Measurements from ENCODE around the gene RAB12.

Gene RAB12

GRCh38 chr18:8629602-8630001, 20.4 kb downstream of the RAB12 start:
- no peak for DNase-seq
- no CpG with 5 or more reads among the region's 3 CpGs for WGBS (ENCODE audit: extremely low coverage, insufficient coverage, low lambda C conversion rate)

GRCh38 chr18:8630546-8630945, 21.3 kb downstream of the RAB12 start:
- Histone ChIP-seq H2BK15ac (replicated peaks; ENCODE audit: low read depth) (no peak overlapping the region), H3K79me2 (ENCODE audit: control insufficient read depth, insufficient read depth, low read length) (peaks cover 49% of the 10 kb centered on the region), H4K5ac (ENCODE audit: low read length) (no peak overlapping the region), H3K27me3 (ENCODE audit: insufficient read depth, low read length, poor library complexity) (no peaks in the 10 kb centered on the region), H3K23ac (ENCODE audit: low read length) (no peak overlapping the region), H2AK5ac (ENCODE audit: low read length) (no peak overlapping the region), H3K79me1 (ENCODE audit: low read length) (peaks cover 19% of the 10 kb centered on the region), H4K8ac (ENCODE audit: low read depth, low read length) (no peak overlapping the region), H3K18ac (ENCODE audit: low read length) (no peak overlapping the region), H3K56ac (ENCODE audit: low read length) (no peak overlapping the region), H2BK120ac (ENCODE audit: low read depth, low read length) (no peak overlapping the region), H3K9ac (ENCODE audit: low read length) (no peak overlapping the region), H3K4me3 (ENCODE audit: low read length) (no peak overlapping the region), H3K4me2 (ENCODE audit: low read length) (no peak overlapping the region), H3K36me3 (ENCODE audit: control insufficient read depth, insufficient read depth, low read length) (peaks cover 5% of the 10 kb centered on the region), H3K27ac (ENCODE audit: low read depth, low read length) (no peak overlapping the region), H3K4me1 (ENCODE audit: control insufficient read depth, low read depth, low read length) (peaks cover 9% of the 10 kb centered on the region), H3K4ac (ENCODE audit: low read depth, low read length) (no peak overlapping the region), H2BK5ac (ENCODE audit: low read length) (no peak overlapping the region)
- no CpG with 5 or more reads among the region's 2 CpGs for WGBS (ENCODE audit: extremely low coverage, insufficient coverage, low lambda C conversion rate)
- DNase-seq = no peak

More at GRCh38 chr18:8629602-8630001, 20.4 kb downstream of the RAB12 start:
- peaks cover 19% of the 10 kb centered on the region for H3K79me1 ChIP-seq (ENCODE audit: low read length)
- H2BK15ac ChIP-seq (replicated peaks; ENCODE audit: low read depth) = no peak overlapping the region
- peaks cover 3% of the 10 kb centered on the region for H3K36me3 ChIP-seq (ENCODE audit: control insufficient read depth, insufficient read depth, low read length)
- H4K8ac ChIP-seq (ENCODE audit: low read depth, low read length) = no peak overlapping the region
- H3K56ac ChIP-seq (ENCODE audit: low read length) = no peak overlapping the region
- H3K4me2 ChIP-seq (ENCODE audit: low read length) = no peak overlapping the region
- H3K27me3 ChIP-seq (ENCODE audit: insufficient read depth, low read length, poor library complexity) = no peaks in the 10 kb centered on the region
- no peak overlapping the region for H3K27ac ChIP-seq (ENCODE audit: low read depth, low read length)
- no peak overlapping the region for H3K23ac ChIP-seq (ENCODE audit: low read length)
- no peak overlapping the region for H2BK120ac ChIP-seq (ENCODE audit: low read depth, low read length)
- H3K4me3 ChIP-seq (ENCODE audit: low read length) = no peak overlapping the region
- H3K79me2 ChIP-seq (ENCODE audit: control insufficient read depth, insufficient read depth, low read length) = peaks cover 58% of the 10 kb centered on the region
- no peak overlapping the region for H3K18ac ChIP-seq (ENCODE audit: low read length)
- H3K4ac ChIP-seq (ENCODE audit: low read depth, low read length) = no peak overlapping the region
- H3K4me1 ChIP-seq (ENCODE audit: control insufficient read depth, low read depth, low read length) = peaks cover 12% of the 10 kb centered on the region
- H2AK5ac ChIP-seq (ENCODE audit: low read length) = no peak overlapping the region
- no peak overlapping the region for H4K5ac ChIP-seq (ENCODE audit: low read length)
- H2BK5ac ChIP-seq (ENCODE audit: low read length) = no peak overlapping the region
- no peak overlapping the region for H3K9ac ChIP-seq (ENCODE audit: low read length)

- Histone ChIP-seq H3K36me3 (ENCODE audit: control insufficient read depth, insufficient read depth, low read length) (peaks cover 5% of the 10 kb centered on the region), H4K5ac (ENCODE audit: low read length) (no peak overlapping the region)
These were observed 22.0 kb downstream of the RAB12 start for GRCh38 chr18:8631265-8631664.

GRCh38 chr18:8632386-8632785, 23.1 kb downstream of the RAB12 start:
- Histone ChIP-seq H3K4me1 (ENCODE audit: control insufficient read depth, low read depth, low read length) (peaks cover 6% of the 10 kb centered on the region), H3K4me2 (ENCODE audit: low read length) (no peak overlapping the region), H4K5ac (ENCODE audit: low read length) (no peak overlapping the region), H3K9ac (ENCODE audit: low read length) (no peak overlapping the region), H3K27ac (ENCODE audit: low read depth, low read length) (no peak overlapping the region), H3K79me1 (ENCODE audit: low read length) (peaks cover 15% of the 10 kb centered on the region), H3K23ac (ENCODE audit: low read length) (no peak overlapping the region), H4K8ac (ENCODE audit: low read depth, low read length) (no peak overlapping the region), H3K36me3 (ENCODE audit: control insufficient read depth, insufficient read depth, low read length) (peaks cover 8% of the 10 kb centered on the region), H3K79me2 (ENCODE audit: control insufficient read depth, insufficient read depth, low read length) (peaks cover 34% of the 10 kb centered on the region), H2BK5ac (ENCODE audit: low read length) (no peak overlapping the region), H3K4me3 (ENCODE audit: low read length) (no peak overlapping the region), H2BK15ac (replicated peaks; ENCODE audit: low read depth) (no peak overlapping the region), H2AK5ac (ENCODE audit: low read length) (no peak overlapping the region), H2BK120ac (ENCODE audit: low read depth, low read length) (no peak overlapping the region), H3K56ac (ENCODE audit: low read length) (no peak overlapping the region), H3K4ac (ENCODE audit: low read depth, low read length) (no peak overlapping the region), H3K27me3 (ENCODE audit: insufficient read depth, low read length, poor library complexity) (no peaks in the 10 kb centered on the region), H3K18ac (ENCODE audit: low read length) (no peak overlapping the region)
- WGBS (ENCODE audit: extremely low coverage, insufficient coverage, low lambda C conversion rate) = no CpG with 5 or more reads among the region's 4 CpGs
- no peak for DNase-seq

More at GRCh38 chr18:8631265-8631664, 22.0 kb downstream of the RAB12 start:
- DNase-seq = no peak
- Histone ChIP-seq H3K4me3 (ENCODE audit: low read length) (no peak overlapping the region), H3K23ac (ENCODE audit: low read length) (no peak overlapping the region), H3K79me2 (ENCODE audit: control insufficient read depth, insufficient read depth, low read length) (peaks cover 43% of the 10 kb centered on the region), H3K4ac (ENCODE audit: low read depth, low read length) (no peak overlapping the region), H2BK120ac (ENCODE audit: low read depth, low read length) (no peak overlapping the region), H2AK5ac (ENCODE audit: low read length) (no peak overlapping the region), H3K27ac (ENCODE audit: low read depth, low read length) (no peak overlapping the region), H2BK5ac (ENCODE audit: low read length) (no peak overlapping the region), H2BK15ac (replicated peaks; ENCODE audit: low read depth) (no peak overlapping the region), H3K27me3 (ENCODE audit: insufficient read depth, low read length, poor library complexity) (no peaks in the 10 kb centered on the region), H3K9ac (ENCODE audit: low read length) (no peak overlapping the region), H3K4me2 (ENCODE audit: low read length) (no peak overlapping the region), H3K79me1 (ENCODE audit: low read length) (peaks cover 19% of the 10 kb centered on the region), H3K18ac (ENCODE audit: low read length) (no peak overlapping the region), H3K56ac (ENCODE audit: low read length) (no peak overlapping the region), H4K8ac (ENCODE audit: low read depth, low read length) (no peak overlapping the region), H3K4me1 (ENCODE audit: control insufficient read depth, low read depth, low read length) (peaks cover 9% of the 10 kb centered on the region)
- WGBS (ENCODE audit: extremely low coverage, insufficient coverage, low lambda C conversion rate) = no CpG with 5 or more reads among the region's 5 CpGs

- Histone ChIP-seq H3K4me1 (ENCODE audit: control insufficient read depth, low read depth, low read length) (peaks cover 3% of the 10 kb centered on the region), H3K23ac (ENCODE audit: low read length) (no peak overlapping the region), H2BK15ac (replicated peaks; ENCODE audit: low read depth) (no peak overlapping the region), H4K5ac (ENCODE audit: low read length) (no peak overlapping the region), H3K36me3 (ENCODE audit: control insufficient read depth, insufficient read depth, low read length) (peaks cover 10% of the 10 kb centered on the region), H3K79me1 (ENCODE audit: low read length) (peaks cover 15% of the 10 kb centered on the region), H3K4me2 (ENCODE audit: low read length) (no peak overlapping the region), H2BK5ac (ENCODE audit: low read length) (no peak overlapping the region), H4K8ac (ENCODE audit: low read depth, low read length) (no peak overlapping the region), H2BK120ac (ENCODE audit: low read depth, low read length) (no peak overlapping the region), H3K9ac (ENCODE audit: low read length) (no peak overlapping the region), H3K27me3 (ENCODE audit: insufficient read depth, low read length, poor library complexity) (no peaks in the 10 kb centered on the region), H2AK5ac (ENCODE audit: low read length) (no peak overlapping the region), H3K56ac (ENCODE audit: low read length) (no peak overlapping the region), H3K27ac (ENCODE audit: low read depth, low read length) (no peak overlapping the region), H3K4me3 (ENCODE audit: low read length) (no peak overlapping the region), H3K79me2 (ENCODE audit: control insufficient read depth, insufficient read depth, low read length) (peaks cover 24% of the 10 kb centered on the region), H3K4ac (ENCODE audit: low read depth, low read length) (no peak overlapping the region), H3K18ac (ENCODE audit: low read length) (no peak overlapping the region)
- WGBS (ENCODE audit: extremely low coverage, insufficient coverage, low lambda C conversion rate) = no CpG with 5 or more reads among the region's 6 CpGs
- DNase-seq = no peak
These were observed 25.3 kb downstream of the RAB12 start for GRCh38 chr18:8634508-8634907.

GRCh38 chr18:8635087-8635486, 25.9 kb downstream of the RAB12 start:
- Histone ChIP-seq H3K4ac (ENCODE audit: low read depth, low read length) (no peak overlapping the region), H3K27me3 (ENCODE audit: insufficient read depth, low read length, poor library complexity) (no peaks in the 10 kb centered on the region), H2BK120ac (ENCODE audit: low read depth, low read length) (no peak overlapping the region), H2BK5ac (ENCODE audit: low read length) (no peak overlapping the region), H3K9ac (ENCODE audit: low read length) (no peak overlapping the region), H3K56ac (ENCODE audit: low read length) (no peak overlapping the region), H3K4me1 (ENCODE audit: control insufficient read depth, low read depth, low read length) (no peaks in the 10 kb centered on the region), H3K79me2 (ENCODE audit: control insufficient read depth, insufficient read depth, low read length) (peaks cover 18% of the 10 kb centered on the region), H3K4me2 (ENCODE audit: low read length) (no peak overlapping the region), H3K79me1 (ENCODE audit: low read length) (peaks cover 15% of the 10 kb centered on the region), H3K4me3 (ENCODE audit: low read length) (no peak overlapping the region), H3K36me3 (ENCODE audit: control insufficient read depth, insufficient read depth, low read length) (peaks cover 16% of the 10 kb centered on the region), H2BK15ac (replicated peaks; ENCODE audit: low read depth) (no peak overlapping the region), H4K5ac (ENCODE audit: low read length) (no peak overlapping the region), H3K27ac (ENCODE audit: low read depth, low read length) (no peak overlapping the region), H2AK5ac (ENCODE audit: low read length) (no peak overlapping the region), H4K8ac (ENCODE audit: low read depth, low read length) (no peak overlapping the region), H3K23ac (ENCODE audit: low read length) (no peak overlapping the region), H3K18ac (ENCODE audit: low read length) (no peak overlapping the region)
- DNase-seq = no peak
- WGBS (ENCODE audit: extremely low coverage, insufficient coverage, low lambda C conversion rate) = no CpG with 5 or more reads among the region's 3 CpGs
